Epidermal melanocyte (primary cell): ENCODE results near the gene INSRR.

Experiments used
- DNase-seq: peaks from one replicate; pipeline ENCODE4 v3.0.0; 2011; ENCODE audit warnings: low spot score; ENCODE audit not compliant: insufficient read length

INSRR gene

DNA sequence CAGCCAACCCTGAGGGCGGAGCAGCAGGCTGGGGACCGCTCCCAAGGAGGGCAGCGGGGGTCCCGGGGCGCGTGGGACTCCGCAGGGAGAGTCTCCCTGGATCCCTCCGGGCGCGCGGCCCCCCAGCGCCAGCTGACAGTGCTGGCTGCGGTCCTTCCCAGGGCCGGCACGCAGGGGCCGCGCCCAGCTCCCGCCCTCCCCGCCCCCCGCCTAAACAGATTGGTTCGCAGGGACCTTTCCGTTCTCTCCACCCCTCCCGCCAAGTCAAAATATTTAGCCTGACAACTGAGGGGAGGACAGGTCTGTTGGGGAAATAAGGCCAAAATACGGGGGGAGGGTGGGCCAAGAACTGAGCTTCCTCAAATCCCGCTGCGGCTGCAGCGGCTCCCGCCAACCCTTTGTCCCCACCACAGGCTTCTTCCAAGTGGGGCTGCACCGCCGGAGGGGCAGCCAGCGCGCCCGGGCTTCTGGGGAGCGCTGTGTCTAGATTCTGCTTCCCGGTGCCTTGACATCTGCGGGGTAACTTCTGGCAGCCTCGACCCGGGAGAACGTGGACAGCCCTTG lies at the start of gene INSRR:
INSRR (minus strand) TSS at position 159 of the 564 bp plus-strand sequence. CDS start 496 bp downstream, outside the sequence.
- DNase-seq = no peak

DNA sequence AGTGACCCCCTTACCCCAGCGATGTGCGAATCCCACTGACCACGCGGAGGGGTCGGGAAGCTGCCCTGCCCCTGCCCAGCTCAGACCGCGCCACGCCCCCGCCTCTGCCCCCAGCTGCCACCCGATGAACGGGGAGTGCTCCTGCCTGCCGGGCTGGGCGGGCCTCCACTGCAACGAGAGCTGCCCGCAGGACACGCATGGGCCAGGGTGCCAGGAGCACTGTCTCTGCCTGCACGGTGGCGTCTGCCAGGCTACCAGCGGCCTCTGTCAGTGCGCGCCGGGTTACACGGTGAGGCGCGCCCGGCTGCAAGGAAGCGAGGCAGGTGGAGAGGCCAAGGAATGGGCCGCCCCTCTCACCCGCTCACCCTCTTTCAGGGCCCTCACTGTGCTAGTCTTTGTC lies 49.6 kb upstream of the INSRR start:
- DNase-seq = no peak

DNA sequence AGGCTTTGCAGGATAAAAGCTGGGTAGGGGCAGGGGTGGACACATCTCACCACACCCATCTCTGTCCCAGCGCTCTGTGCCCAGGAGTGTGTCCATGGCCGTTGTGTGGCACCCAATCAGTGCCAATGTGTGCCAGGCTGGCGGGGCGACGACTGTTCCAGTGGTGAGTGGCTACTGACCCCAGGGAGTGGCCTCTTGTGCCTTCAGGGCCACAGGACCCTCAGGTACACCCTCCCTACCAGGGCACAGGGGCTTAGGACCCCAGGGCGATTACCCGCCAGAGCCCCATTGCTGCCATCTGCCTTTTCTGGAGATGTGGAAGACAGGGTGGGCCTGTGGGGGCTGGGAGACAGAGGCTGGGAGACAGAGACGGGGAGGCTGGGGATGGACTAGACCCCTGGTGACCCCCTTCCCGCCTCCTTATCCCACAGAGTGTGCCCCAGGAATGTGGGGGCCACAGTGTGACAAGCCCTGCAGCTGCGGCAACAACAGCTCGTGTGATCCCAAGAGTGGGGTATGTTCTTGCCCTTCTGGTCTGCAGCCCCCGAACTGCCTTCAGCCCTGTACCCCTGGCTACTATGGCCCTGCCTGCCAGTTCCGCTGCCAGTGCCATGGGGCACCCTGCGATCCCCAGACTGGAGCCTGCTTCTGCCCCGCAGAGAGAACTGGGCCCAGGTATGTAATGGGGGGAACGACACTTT lies 47.4 kb upstream of the INSRR start:
- no peak for DNase-seq

DNA sequence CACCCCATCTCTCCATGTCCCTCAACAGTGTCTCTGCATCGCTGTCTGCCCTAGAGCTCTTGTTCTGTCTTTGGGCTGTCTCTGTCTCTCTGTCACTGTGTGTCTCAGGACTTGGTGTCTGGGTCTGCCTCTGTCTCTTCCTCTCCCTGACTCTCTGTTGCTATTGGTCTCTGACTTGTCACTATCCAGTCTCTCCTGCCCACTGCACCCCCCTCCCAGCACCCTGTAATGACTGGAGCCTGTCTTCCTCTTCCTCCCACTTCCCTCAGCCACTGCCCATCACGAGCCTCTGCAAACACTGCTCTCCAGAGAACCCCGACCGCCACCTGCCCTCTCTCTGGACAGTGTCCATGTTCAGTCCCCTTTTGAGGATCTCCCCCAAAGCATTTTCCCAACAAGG lies 46.7 kb upstream of the INSRR start:
- no peak for DNase-seq

DNA sequence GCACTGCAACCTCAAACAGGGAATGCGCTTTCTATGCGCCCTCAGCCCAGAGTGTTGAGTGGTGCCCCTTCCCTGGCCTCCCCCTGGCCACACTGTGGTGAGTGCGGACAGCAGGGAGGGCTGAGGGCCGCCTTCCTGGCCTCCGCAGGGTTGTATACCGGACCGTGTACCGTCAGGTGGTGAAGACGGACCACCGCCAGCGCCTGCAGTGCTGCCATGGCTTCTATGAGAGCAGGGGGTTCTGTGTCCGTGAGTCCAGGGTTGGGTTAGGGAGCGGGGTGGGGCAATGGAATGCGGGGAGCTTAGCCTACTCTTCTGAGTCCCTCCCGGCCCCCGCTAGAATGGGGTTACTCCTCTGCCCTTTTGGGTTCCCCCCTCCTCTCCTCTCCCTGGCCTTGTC lies 46.3 kb upstream of the INSRR start:
- DNase-seq = no peak

DNA sequence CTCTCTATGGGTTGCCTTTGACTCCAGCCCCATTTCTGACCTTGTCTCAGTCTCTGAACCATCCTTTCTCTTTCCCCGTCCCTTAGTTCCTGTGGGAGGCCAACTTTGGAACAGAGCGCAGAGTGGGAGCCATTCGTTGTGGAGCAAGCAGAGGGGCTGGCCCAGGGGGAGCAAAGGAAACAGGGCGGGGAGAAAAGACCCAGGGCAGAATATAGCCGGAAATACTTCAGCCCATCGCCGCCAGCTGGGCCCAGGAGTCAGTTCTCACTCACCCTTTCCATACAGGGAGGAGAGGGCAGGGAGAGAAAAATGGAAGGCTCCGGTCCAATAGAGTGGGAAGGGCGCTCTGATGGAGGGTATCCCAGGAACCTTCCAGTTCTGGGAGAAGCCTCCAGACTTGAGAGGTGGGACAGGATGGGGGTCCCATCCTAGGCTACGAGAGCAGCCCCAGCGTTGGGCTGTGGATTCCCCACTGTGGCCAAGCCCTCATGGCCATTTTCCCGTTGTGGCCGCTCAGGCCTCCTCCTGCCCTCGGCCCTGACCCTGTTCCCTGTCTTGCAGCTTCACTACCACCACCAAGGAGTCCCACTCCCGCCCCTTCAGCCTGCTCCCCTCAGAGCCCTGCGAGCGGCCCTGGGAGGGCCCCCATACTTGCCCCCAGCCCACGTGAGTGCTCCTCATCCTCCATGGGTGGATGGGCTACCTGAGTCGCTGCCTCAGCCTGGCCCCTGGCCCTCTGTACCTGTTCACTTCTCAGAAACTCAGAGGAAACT lies 45.5 kb upstream of the INSRR start:
- no peak for DNase-seq

DNA sequence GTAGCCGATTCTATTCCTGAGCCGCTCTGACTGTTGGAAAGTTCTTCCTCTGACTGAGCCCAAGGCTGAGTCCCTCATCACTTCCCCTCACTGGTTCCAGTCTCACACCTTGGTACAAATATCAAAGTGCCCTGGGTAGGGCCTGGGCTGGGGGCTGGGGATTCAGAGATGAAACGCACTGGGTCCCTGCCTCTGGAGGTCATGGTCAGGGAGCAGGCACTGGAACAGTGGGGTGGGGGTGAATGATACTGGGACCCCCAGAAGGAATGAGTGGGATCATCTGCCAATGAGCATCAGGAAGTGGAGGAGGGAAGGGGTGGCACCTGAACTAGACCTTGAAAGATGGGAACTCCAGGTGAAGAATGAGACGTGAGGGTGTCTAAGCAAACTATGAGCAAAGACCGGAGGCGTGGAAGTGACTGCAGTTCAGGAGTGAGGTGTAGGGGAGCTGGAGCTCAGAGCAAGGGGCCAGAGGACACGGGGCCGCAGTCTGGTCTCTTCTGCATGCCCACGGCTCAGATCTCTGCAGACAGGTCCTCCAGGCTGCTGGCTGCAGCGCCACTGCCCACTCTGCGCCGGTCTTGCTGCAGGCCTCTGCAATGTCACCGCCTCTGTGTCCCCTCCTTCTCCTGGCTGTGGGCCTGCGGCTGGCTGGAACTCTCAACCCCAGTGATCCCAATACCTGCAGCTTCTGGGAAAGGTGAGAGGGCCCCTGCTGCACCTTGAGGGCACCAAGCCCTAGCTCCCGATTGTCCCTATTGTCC lies 44.6 kb upstream of the INSRR start:
- DNase-seq = no peak

DNA sequence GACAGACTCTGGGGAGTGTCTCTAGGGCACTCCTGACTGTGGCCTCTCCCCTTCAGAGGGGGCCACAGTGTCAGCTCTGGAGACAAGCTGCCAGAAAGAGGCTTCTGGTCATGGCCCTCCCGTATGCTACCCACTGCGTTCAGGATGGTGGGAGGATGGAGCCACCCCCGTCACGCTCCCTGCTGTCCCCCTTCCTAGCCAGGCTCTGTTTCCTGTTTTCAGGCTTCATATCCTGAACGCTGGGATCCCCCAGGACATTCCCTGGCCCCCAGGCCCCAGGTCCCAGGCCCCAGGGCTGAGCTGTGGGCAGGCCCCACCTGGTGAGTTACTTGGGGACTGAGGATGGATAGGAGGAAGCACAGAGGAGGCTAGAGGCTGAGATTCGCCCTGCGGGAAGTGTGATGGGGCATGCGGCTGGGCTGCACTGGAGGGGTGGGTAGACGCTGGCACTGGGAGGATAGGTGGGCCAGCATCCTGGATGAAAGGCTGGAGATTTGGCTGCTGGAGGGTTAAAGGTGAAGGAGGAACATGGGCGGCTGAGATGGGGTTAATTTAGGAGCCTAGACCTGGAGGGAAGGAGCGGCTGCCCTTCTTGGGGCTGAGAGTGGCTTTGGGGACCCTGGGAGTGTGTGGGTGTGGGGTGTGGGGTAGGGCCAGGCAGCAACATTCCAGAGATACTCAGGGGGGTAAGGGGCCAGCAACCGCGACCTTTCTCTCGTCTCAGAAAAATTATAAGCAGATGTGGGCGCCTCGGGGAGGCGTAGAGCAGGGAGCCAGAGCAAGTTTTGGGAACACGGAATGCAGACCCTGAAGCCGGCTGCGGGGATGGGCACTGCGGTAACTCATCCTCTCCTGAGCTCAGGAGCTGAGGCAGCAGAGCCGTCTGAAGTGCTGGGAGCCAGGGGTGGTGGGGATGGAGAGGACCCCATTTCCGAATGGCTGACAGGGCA lies 43.3 kb upstream of the INSRR start:
- no peak for DNase-seq

DNA sequence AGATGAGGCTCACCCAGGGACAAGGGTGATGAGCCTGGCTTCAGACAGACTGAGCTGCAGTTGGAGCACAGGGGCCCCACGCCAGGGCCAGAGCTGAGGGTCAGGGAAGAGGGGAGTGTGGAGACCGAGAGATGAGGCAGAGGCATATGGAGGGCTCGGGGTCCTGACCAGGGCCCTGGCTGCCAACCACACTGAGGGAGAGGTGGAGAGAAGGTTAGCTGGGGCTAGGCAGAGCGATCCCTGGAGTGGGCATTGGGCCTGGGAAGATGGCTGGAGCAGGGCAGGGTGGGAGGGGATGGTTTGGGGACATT lies 42.6 kb upstream of the INSRR start:
- no peak for DNase-seq

DNA sequence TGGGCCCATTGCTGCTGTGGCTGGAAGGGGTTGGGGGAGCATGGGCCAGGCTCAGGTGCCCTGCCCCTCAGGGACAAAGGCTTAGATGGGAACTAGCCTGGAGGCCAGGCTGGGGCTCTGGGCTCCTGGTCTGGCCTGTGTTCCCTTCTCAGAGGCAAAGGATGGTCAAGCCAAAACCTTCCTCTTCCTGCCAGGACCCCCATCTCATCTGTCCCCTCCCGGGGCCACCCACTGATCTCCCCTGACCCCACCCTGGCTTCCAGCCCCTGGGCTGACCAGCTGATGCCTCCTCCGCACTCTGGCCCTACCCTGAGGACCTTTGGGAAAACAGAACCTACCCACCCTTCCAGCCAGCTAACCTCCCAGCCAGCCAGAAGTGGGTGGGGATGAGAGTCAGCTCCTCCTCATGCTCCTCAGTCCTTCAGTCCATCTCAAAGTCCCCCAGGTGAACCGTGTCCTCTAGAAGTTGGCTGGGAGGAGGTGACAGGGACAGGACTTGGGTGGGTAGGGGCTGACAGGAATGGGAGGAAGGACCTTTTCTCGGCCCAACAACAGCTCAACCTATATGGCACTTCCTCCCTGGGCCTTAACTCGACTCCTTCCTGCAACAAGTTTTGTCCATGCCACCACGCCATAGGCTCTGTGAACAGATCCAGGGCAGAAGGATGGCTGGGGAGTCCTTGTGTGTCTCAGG lies 42.1 kb upstream of the INSRR start:
- no peak for DNase-seq

DNA sequence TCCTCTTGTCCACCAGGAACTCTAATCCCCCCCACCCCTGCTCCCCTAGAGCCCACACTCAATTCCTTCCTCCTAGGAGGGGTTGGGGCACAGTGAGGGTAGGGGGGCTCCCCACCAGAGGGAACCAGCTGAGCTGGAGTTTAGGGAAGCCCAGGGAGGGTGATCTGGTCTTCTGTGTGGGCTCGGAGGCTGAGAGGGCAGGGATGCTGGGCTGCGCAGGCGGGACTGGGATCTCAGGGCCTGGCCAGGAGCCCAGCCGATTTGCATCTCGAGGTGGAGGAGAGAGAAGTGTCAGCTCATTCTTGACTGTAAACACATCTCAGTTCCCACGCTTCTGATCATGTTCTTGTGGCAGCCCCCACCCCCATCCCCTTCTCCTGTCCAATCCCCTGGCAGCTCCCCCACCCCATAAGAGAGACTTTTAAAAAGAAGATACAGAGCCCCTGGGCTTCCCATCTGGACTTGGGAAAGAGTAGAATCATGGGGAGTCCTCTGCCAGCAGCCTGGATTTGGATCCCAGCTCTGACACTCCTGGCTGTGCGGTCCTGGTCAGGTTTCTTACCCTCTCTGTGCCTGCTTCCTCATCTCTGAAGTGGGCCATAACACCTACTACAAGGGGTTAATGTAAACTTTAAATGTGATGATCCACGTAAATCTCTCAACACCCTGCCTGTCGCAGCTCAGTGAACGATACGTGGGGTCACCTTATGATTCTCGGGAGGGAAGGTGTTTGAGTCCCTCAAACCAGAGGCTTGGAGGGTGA lies 41.2 kb upstream of the INSRR start:
- DNase-seq = no peak

DNA sequence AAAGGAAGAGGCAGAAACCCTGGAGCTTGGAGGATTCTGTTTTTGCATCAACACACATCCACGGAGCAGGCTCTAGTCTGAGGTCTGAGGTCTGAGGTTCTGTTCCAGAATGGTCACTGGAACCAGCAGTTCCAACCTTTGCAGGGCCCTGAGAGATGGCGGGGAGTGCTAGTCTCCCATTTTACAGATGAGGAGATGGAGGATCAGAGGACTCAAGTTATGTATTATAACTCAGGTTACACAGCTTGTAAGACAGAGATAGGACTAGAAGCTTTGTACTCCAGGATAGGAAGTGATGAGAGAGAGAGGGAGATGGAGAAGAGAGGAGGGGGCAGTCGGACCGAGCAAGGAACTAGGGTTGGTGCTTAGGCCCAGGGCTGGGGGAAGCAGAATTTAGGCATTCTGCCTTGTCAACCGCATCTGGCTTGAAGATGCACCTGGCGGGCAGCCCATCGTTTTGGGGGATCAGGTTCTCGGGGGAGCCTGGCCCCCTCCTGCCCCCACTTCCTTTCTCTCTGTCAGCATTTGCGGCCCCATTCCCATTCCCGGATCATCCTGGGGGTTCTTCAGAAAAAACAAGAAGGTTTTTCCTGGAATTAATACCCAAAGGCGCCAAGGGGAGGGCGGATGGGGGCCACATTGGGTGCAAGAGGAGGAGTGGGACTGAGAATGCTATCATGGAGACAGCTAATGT lies 40.2 kb upstream of the INSRR start:
- DNase-seq = no peak

DNA sequence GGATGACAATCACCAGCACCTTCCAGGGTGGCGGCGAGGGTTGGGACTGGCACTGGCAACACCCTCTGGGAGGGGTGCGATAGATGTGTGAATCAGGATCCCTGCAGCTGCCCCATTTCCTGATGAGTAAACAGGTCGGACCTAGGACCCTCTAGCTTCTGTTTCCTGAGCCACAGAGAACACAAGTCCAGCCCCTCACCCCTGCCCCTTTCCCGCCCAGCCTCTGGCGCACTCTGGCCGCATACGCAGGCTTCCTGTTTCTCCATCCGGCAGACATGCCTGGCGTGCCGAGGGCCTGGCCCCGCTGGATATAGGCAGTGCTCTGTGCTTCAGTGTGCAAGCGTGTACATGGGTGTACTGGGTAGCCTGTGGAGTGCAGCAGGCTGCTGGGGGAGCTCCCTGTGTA lies 39.2 kb upstream of the INSRR start:
- no peak for DNase-seq

DNA sequence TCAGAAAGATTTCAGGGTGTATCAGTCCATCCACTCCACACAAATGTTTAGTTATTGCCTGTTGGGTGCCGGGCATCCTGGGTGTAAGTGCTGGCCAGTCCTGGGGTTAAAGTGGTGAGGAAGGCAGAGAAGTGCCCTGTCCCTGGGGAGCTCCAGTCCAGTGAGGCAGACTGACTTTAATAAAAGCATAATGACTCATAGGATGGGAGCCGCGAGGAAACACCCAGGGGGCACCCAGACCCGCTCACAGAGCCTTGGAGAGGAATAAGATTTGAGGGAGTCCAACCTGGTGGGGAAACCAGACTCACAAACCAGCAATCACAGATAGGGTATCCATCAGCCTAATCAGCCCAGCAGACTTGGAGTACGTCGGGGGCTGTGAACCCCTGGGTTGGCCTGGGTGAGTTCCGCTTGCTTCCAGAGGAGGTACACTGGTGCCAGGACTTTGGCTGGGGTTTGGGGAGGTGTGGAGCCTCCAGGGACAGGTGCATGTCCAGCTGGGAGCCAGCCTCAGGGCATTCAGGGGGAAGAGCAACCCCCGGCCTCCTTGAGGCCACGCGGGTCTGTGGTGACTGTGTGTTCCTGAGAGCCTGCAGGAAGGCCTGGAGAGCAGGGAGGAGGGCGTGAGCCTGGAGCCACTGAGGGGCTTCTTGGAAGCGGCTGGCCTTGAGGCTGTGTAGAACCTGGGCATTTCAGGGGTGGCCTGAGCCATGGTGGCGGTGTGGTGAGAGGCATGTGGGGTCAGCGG lies 38.3 kb upstream of the INSRR start:
- DNase-seq = no peak

DNA sequence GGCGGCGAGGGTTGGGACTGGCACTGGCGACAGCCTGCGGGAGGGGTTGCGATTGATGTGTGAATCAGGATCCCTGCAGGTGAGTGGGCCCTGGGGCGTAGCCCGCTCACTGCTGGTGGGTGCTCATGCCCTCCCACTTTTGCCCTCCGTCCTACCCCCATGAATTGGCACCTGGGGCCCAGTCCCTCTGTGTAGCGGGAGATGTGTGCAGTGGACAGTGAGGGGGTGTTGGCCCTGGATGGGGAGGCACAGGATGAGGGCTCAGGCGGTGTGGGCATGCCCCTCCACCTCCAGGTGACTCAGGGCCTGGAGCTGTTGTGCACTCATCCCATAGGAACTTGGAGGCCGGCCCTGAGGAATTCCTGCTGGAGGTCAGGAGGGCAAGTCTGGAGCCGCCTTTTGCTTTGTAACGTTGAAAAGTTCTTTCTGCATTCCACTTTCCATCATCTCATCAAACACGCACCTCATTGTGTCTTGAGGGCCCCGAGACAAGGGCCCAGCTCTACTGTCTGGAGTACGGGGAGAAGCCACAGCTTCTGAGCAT lies 37.6 kb upstream of the INSRR start:
- peak; percentile 60 for DNase-seq

DNA sequence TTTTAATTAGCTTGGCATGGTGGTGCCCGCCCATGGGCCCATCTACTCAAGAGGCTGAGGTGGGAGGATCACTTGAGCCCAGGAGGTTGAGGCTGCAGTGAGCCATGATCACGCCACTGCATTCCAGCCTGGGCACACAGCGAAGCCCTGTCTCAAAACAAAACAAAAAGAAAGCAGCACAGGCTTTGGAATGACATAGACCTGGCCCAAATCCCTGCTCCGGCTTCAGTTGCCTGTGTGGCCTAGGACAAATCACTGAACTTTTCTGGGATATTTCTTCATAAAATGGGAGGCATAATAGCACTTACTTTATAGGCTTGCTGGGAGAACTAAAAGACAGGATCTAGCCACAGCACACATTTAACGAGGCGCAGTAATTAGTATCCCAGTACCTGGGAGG lies 37.0 kb upstream of the INSRR start:
- DNase-seq = no peak

DNA sequence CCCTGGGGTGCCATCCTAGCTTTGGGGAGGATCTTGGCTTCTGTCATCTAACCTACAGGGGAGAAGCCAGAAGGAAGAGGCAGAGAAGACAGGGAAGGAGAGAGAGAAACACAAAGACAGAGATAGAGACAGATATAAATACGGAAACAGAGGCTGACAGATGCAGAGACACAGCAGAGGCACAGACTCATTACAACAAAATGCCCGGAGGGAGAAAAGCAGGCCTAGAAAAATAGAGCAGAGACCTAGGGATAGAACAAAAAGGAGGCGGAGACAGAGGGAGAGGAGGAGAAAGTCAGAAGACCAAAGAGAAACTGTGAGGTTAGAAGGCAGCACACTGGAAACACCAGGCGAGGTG lies 36.5 kb upstream of the INSRR start:
- no peak for DNase-seq
